Measurements from ENCODE around the gene BEAN1. TPM values are rescaled to one million over a fixed set of nuclear protein-coding genes. Genes with fewer than 3 reads are reported as not detected.

The BEAN1 gene
- total RNA-seq, 1 experiment from 2014 or later = 0.03 TPM

DNA sequence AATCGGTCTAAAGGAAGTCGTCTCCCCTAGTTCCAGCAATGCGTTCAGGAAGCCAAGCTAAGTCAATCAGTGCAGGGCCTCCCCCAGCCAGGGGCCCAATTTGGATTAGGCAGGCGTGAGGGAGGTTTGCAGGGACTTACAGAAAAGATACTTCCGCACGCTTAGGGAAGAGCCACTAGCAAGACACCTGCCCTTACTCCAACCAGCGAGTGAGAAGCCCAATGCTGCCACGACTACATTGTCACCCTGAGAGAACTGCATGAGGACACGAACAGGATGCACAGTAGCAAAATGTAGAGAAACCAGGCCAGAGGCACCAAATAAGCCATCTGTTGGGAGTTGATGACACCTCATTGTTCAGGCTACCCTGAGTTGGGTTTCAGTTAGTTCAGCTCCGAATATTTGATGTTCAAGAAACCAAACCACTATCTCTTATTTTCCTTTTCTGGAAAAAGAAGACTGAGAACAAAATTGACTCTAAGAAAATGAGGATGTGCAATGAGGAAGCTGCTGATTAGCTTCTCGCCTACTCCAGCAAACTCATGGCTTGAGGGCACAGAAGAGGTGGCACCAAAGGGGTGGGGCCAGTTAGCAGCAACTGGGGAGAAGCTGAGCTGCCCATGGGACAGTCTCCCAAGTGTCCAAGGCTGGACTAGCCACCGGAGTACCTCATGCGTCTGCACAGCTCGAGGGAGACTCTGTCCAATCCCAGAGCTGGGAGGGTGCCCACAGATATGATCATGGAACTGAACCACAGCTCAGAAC lies 93.5 kb downstream of the BEAN1 start:
- DNase-seq = no peak
- no peaks in the 10 kb centered on the region for H3K36me3 ChIP-seq (replicated peaks; ENCODE audit: control insufficient read depth, insufficient read depth, low read length)
- H3K27me3 ChIP-seq (ENCODE audit: control insufficient read depth, insufficient read depth, low read length) = no peaks in the 10 kb centered on the region
- no peak overlapping the region for H3K4me3 ChIP-seq (ENCODE audit: insufficient read depth, low read depth, low read length)

DNA sequence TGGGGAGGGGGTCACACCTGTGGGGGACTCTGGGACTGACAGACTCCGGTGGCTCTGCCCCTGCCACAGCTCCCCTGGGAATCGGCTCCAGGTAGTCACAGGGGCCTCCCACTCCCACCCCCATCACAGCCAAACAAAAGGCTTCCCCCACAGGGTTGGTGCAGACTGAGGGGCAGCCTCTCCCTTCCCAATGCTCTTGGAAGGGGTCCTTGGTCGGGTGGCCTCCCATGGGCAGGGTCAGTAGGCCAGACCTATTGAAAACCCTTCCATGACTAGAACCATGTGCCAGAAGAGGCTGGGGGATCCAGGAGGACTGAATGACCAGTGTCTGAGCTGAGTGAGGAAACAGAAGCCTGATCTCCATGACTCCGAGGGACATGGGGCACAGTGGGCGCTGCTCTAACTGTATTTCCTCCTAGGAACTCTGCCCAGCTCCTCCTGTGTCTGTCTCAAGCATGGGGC lies 94.2 kb downstream of the BEAN1 start:
- Histone ChIP-seq H3K36me3 (replicated peaks; ENCODE audit: control insufficient read depth, insufficient read depth, low read length) (no peaks in the 10 kb centered on the region), H3K27me3 (ENCODE audit: control insufficient read depth, insufficient read depth, low read length) (no peaks in the 10 kb centered on the region), H3K4me3 (ENCODE audit: insufficient read depth, low read depth, low read length) (no peak overlapping the region)
- DNase-seq = no peak

DNA sequence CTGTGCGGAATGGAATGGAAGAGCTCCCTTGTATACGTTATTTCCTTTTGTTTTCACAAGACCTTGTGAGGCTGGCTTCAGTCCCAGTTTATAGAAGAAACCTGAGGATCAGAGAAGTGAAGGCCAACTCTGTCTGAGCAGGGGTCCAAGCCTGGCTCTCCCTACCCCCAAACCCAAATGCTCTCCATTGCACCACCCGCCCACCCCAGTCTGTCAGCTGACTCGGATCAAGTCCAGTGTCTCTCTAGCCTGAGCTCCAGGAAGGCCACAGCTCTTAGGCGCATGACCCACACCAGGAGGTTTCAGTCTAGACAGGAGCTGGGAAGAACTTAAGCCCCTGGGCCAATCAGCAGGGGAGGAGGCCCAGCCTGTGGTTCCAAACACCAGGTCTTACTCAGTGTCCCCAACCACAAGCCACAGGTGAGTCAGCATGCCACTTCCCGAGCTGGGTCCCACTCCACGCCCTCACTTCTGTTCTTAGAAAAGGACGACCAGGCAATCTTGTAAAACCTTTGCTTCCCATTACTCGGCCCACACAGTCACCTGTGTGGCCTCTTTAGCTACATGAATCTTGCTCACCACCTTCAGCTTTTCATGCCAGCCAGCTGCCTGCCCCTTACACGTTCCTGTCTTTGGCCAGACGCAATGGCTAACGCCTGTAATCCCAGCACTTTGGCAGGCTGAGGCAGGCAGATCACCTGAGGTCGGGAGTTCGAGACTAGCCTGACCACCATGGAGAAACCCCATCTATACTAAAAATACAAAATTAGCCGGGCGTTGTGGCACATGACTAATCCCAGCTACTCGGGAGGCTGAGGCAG lies 95.1 kb downstream of the BEAN1 start:
- Histone ChIP-seq H3K4me3 (ENCODE audit: insufficient read depth, low read depth, low read length) (no peak overlapping the region), H3K36me3 (replicated peaks; ENCODE audit: control insufficient read depth, insufficient read depth, low read length) (no peaks in the 10 kb centered on the region), H3K27me3 (ENCODE audit: control insufficient read depth, insufficient read depth, low read length) (no peaks in the 10 kb centered on the region)
- DNase-seq = no peak

DNA sequence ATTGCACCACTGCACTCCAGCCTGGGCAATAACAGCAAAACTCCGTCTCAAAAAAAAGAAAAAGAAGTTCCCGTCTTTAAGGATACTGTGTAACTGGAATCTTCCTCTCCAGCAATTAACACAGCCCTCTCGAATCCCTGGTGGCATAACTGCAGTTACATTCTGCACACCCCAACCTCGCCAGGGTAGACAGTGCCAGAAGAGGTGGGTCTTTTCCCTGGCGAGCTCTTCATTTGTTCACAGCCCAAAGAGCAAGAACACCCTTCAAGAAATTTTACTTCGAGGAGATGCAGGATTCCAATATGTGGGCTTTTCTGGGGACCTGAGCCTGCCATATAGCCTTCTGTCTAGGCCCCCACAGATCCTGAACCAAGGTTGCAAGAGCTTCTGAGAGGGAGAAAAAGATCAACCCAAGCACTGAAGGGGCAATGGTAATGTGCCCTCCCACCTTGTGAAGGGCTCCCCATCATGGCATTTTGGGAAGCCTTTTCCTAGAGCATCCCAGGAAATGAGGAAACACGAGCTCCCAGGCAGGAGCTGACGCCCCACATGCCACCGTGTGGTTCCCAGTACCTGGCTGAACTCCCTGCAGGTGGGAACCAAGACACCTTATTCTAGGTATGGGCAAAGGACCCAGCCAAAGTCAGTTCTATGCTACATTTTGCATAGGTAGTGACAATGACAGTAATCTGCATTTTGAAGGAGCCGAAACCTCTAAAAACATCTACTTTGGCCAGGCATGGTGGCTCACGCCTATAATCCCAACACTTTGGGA lies 95.9 kb downstream of the BEAN1 start:
- no peak overlapping the region for H3K4me3 ChIP-seq (ENCODE audit: insufficient read depth, low read depth, low read length)
- no peak for DNase-seq
- H3K36me3 ChIP-seq (replicated peaks; ENCODE audit: control insufficient read depth, insufficient read depth, low read length) = no peaks in the 10 kb centered on the region
- no peaks in the 10 kb centered on the region for H3K27me3 ChIP-seq (ENCODE audit: control insufficient read depth, insufficient read depth, low read length)

DNA sequence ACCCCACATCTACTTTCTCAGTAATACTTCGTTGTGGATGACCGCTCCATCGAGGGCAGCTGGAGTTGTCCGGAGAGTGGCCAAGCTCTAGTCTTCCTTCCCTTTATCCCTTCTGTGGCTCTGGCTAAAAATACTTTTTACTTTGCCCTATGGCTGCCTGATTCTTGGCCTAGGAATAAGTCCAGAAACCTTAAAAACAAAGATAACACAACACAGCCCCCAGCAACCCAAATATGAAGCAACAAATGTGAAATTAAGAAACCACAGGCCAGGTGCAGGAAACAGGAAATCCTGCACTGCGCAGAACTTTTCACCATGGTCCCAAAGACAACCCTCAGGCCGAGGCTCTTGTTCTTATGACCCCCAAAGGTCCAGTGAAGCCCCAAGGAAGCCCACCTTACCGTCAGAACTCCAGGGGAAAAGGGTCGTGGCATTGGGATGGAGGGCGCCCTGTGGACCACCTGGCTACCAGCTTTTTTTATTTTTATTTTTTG lies 96.8 kb downstream of the BEAN1 start:
- H3K4me3 ChIP-seq (ENCODE audit: insufficient read depth, low read depth, low read length) = no peak overlapping the region
- DNase-seq = no peak
- H3K27me3 ChIP-seq (ENCODE audit: control insufficient read depth, insufficient read depth, low read length) = no peaks in the 10 kb centered on the region
- no peaks in the 10 kb centered on the region for H3K36me3 ChIP-seq (replicated peaks; ENCODE audit: control insufficient read depth, insufficient read depth, low read length)

DNA sequence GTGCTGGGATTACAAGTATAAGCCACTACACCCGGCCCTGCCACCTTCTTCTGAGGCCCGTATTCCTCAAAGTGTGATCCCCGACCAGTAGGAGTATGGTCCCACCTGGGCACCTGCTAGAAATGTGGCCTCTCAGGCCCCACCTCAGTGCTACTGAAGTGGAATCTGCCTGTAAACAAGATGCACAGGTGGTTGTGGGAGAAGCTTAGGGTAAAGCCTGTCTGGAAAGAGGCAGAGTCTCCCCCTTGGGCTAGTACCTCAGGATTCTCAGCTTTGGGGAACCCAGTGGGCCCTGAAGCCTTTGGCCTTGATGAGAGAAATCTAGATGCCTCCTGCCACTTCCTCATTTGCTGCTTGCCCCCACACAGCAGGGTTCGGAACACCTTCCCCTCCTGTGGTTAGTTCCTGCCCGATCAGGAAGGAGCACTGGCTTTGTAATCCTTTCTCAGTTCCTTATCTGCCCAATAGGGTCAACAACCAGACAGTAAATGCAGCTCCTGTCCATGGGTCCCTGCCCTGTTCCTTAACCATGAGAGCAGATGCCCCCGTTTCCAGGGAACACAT lies 97.6 kb downstream of the BEAN1 start:
- Histone ChIP-seq H3K27me3 (ENCODE audit: control insufficient read depth, insufficient read depth, low read length) (no peaks in the 10 kb centered on the region), H3K4me3 (ENCODE audit: insufficient read depth, low read depth, low read length) (no peak overlapping the region), H3K36me3 (replicated peaks; ENCODE audit: control insufficient read depth, insufficient read depth, low read length) (peaks cover 1% of the 10 kb centered on the region; the same call in 1 of the 2 replicates)
- no peak for DNase-seq

DNA sequence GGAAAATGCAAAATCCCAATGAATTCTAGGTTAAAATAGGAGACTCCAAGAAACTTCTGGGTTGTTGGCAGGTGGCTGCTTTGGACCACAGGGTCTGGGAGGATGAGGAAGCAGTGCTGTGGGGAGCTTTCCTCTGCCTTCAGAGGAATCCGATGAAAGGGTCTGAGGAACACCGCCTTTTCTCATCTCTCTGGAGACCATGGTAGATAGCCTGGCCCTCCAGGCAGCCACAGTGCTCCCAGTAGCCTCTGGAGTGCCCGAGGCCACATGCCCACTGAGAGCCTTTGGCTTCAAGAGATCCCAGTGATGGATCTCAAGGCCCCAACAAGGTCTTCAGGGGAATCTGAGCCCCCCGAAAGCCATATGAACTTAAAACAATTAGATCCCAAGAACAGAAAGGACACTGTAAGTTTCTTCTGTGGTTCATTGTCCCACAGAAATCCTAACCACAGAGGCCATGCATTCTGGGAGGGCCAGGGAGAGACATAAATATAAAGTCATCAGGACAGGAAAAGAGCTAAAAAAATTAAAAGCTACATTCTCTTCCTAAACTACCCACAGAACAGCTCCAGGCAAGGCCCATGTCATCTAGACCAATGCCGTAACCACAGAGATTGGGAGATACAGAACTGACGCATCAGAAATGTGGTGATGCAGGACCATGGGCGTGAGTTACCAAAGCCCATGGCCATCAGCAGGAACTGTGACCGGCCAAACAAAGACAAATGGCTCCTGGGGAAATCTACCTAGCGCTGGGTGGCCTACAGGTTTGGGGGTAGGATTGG lies 98.5 kb downstream of the BEAN1 start:
- no peak for DNase-seq
- Histone ChIP-seq H3K4me3 (ENCODE audit: insufficient read depth, low read depth, low read length) (no peak overlapping the region), H3K36me3 (replicated peaks; ENCODE audit: control insufficient read depth, insufficient read depth, low read length) (peaks cover 1% of the 10 kb centered on the region; the same call in 1 of the 2 replicates), H3K27me3 (ENCODE audit: control insufficient read depth, insufficient read depth, low read length) (no peaks in the 10 kb centered on the region)

DNA sequence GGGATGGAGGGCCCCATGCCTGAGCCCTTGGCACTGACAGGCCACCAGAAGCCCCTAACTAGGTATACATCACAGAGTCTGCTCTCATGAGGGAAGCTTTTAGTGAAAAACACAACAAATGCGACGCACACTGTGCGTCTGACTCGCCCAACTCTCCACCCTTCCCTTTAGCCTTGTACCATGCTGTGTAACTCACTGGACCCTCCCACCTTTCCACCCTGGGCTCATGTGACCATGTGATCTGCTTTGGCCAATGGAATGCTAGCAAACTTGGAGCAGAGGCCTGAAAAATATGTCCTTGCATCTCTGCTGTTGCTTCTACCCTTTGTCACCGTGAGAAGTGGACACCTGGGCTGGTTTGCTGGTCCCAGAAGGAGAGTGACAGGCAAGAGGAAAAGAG lies 101.2 kb downstream of the BEAN1 start:
- DNase-seq = no peak
- Histone ChIP-seq H3K27me3 (ENCODE audit: control insufficient read depth, insufficient read depth, low read length) (no peaks in the 10 kb centered on the region), H3K36me3 (replicated peaks; ENCODE audit: control insufficient read depth, insufficient read depth, low read length) (peaks cover 1% of the 10 kb centered on the region; the same call in 1 of the 2 replicates), H3K4me3 (ENCODE audit: insufficient read depth, low read depth, low read length) (no peak overlapping the region)

DNA sequence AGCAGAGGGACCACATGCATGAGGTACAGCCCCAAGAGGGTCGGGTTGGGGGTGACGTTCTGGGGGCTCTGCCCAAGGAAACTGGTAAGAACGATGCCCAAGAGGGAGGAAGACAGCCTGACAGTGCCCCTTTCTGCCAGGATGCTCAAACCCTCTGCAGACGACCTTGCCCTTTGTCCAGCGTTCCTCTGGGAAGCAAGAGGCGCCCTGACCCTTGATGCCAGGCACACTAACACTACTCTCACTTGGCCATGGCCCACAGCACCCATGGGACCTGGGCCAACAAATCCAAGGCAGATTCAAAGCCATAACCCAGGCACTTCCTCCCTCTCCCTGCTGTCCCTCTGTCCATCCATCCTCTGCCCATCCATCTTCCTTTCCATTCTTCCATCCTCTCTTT lies 102.4 kb downstream of the BEAN1 start:
- DNase-seq = no peak
- Histone ChIP-seq H3K4me3 (ENCODE audit: insufficient read depth, low read depth, low read length) (no peak overlapping the region), H3K36me3 (replicated peaks; ENCODE audit: control insufficient read depth, insufficient read depth, low read length) (peaks cover 1% of the 10 kb centered on the region; the same call in 1 of the 2 replicates), H3K27me3 (ENCODE audit: control insufficient read depth, insufficient read depth, low read length) (no peaks in the 10 kb centered on the region)

Other genes starting within 250 kb of the BEAN1 start
- not detected in 2 replicates for gene CDH5, start 60.6 kb upstream of the BEAN1 start, total RNA-seq (2014; rRNA removed; shearing (Covaris generic))
- 7.9 and 10.1 TPM in 2 replicates for gene TK2, start 122.8 kb downstream of the BEAN1 start, total RNA-seq (2014; rRNA removed; shearing (Covaris generic))
- gene CKLF, start 125.3 kb downstream of the BEAN1 start, total RNA-seq (2014; rRNA removed; shearing (Covaris generic)) = 34.7 and 35.0 TPM in 2 replicates
- gene CMTM1, start 139.1 kb downstream of the BEAN1 start, total RNA-seq (2014; rRNA removed; shearing (Covaris generic)) = 1.4 and 2.1 TPM in 2 replicates
- gene CMTM2, start 152.2 kb downstream of the BEAN1 start, total RNA-seq (2014; rRNA removed; shearing (Covaris generic)) = 0.48 TPM in 1 of 2 replicates, not detected in the other
- gene CMTM3, start 177.4 kb downstream of the BEAN1 start, total RNA-seq (2014; rRNA removed; shearing (Covaris generic)) = 12.5 and 18.6 TPM in 2 replicates

All from H7 (cell line).